Measurements from ENCODE around the gene MTA1. TPM values are rescaled to one million over a fixed set of nuclear protein-coding genes. Genes with fewer than 3 reads are reported as not detected.

MTA1 gene
- total RNA-seq, 2 donors from 2014 or later: 93.4 to 252 TPM

DNA sequence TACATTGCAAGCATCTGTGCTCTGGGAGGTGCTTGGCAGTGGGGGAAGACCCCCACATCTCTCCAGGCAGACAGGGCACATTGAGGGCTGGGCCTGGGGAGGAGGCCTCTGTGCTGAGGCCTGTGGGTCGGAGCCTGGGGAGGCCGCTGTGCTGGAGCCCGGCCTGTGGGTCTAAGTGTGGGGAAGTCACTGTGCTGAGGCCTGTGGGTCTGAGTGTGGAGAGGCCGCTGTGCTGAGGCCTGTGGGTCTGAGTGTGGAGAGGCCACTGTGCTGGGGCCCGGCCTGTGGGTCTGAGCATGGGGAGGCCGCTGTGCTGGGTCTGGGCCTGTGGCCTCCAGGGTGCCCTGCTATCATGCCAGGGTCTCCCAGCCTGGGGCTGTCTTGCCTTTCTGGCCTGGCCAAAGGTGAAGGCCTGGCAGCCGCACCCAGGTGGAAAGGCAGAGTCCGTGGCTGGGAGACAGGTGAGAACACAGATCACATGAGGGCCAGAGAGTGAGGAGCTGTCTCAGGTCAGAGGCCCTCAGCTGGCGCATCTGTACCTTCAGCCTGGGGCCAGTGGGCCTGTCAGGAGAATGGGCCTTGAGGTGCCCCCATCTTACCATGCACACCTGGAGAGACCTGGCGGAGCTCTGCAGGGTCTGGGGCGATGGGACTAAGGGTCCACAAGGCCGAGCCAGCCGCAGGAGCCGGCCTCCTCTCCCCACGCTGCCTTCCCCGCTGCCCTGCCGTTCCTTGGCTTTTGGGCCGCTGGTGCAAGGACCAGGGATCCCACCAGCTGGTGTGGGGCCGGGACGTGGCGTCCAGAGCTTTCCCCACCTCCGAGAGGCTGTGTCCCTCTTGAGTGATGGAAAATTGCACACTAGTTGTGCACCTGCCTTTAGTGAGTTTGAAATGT lies 36.4 kb downstream of the MTA1 start:
- DNase-seq (ENCODE audit: low spot score) (no peak), ATAC-seq (no peak)
- H3K4me1 Mint-ChIP-seq (ENCODE audit: low read depth in 2 of 2): peaks cover 0 to 10% of the 10 kb centered on the region in 2 donors
- no peaks in the 10 kb centered on the region for H3K9me3 Mint-ChIP-seq
- H3K27me3 Mint-ChIP-seq: no peaks in the 10 kb centered on the region
- H3K4me3 Mint-ChIP-seq: no peak overlapping the region
- H3K36me3 Mint-ChIP-seq: peaks cover 4% of the 10 kb centered on the region
- H3K27ac Mint-ChIP-seq: no peak overlapping the region

DNA sequence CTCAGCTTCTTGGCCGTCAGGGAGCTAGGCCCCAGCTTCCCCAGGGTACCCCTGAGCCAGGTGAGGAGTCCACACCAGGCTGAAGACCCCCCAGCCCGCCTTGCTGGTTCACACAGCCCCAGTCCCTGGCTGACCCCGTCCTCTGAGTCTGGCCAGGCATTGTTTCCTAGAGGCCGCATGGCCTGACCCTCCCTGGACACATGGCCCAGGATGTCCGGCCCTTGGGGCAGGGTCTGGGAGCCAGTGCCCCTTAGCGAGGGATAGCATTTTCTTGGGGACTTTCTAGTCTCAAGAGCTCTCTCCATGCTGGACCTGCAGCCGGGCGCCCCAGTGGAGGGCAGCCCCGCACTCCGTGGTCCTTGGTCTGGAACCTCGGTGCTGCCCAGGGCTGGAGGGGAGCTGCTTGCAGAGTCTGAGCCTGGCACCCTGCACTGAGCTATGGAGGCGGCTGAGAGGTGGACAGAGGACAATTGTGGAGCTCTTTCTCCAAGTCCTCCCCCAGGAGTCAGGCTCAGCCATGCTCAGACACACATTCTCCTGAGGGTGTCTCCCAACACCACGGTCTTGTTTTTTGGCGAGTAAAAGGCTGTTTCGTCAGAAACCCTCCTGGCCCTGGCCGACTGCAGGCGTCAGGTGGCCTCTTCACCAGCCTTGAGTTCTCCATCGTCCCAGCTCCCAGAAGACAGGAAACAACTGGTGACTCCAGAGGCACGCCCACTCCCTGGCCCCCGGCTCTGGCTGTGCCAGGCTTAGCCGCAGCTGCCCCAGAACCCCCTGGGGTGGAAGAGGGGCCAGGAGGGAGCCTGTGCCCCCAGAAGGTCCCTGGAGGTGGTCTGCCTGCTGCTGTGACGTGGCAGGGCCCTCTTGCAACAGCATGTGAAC lies 37.4 kb downstream of the MTA1 start:
- no peak for ATAC-seq

DNA sequence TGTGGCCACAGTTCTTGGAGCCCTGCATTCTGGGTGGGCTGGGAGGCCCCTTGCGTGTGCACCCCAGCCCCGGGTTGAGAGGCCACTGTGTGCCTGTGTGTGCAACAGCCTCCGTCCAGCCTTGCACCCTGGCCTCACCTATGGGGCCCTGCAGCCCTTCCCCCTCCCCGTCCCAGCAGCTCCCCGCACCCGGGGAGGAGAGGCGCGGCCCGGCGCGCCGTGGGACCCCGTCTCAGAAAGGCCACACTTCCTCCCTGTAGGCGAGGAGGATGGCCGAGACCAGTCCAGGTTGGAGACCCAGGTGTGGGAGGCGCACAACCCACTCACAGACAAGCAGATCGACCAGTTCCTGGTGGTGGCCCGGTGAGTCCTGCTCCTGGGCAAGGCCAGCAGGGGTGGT lies 38.4 kb downstream of the MTA1 start:
- ATAC-seq: no peak
- no peak overlapping the region for H3K27ac Mint-ChIP-seq
- no peaks in the 10 kb centered on the region for H3K36me3 Mint-ChIP-seq
- no peak overlapping the region for H3K4me3 Mint-ChIP-seq
- H3K27me3 Mint-ChIP-seq: no peaks in the 10 kb centered on the region
- no peak for DNase-seq (ENCODE audit: low spot score)
- H3K4me1 Mint-ChIP-seq (ENCODE audit: low read depth in 2 of 2): peaks cover 0 to 6% of the 10 kb centered on the region in 2 donors
- H3K9me3 Mint-ChIP-seq: no peaks in the 10 kb centered on the region

More for the DNA sequence above, 37.4 kb downstream of the MTA1 start:
- peaks cover 0 to 10% of the 10 kb centered on the region in 2 donors for H3K4me1 Mint-ChIP-seq (ENCODE audit: low read depth in 2 of 2)
- DNase-seq (ENCODE audit: low spot score): no peak
- no peak overlapping the region for H3K27ac Mint-ChIP-seq
- H3K4me3 Mint-ChIP-seq: no peak overlapping the region
- peaks cover 4% of the 10 kb centered on the region for H3K36me3 Mint-ChIP-seq
- H3K27me3 Mint-ChIP-seq: no peaks in the 10 kb centered on the region
- no peaks in the 10 kb centered on the region for H3K9me3 Mint-ChIP-seq

DNA sequence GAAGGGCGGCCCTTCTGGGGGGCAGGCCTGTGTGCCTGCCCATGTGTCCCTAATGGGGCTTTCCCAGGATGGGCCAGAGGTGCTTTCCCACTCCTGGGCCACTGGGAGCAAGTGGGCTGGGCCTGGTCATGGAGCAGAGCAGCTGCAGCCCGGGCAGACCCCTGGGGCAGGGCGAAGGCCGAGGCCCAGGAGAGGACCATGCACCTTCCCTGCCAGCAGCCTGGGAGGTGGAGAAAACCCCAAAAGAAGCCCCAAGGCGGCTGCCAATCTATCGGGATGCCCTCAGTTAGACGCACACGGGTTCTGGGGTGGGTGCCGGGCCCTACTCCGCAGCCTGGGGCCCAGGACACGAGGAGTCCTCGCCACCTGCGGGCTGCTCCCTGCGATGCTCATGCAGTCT lies 38.9 kb downstream of the MTA1 start:
- Mint-ChIP-seq H3K4me1 (ENCODE audit: low read depth in 2 of 2) (peaks cover 0 to 4% of the 10 kb centered on the region in 2 donors), H3K4me3 (no peak overlapping the region), H3K9me3 (no peaks in the 10 kb centered on the region), H3K27ac (no peak overlapping the region), H3K27me3 (no peaks in the 10 kb centered on the region), H3K36me3 (no peaks in the 10 kb centered on the region)
- DNase-seq (ENCODE audit: low spot score): no peak
- ATAC-seq: no peak

DNA sequence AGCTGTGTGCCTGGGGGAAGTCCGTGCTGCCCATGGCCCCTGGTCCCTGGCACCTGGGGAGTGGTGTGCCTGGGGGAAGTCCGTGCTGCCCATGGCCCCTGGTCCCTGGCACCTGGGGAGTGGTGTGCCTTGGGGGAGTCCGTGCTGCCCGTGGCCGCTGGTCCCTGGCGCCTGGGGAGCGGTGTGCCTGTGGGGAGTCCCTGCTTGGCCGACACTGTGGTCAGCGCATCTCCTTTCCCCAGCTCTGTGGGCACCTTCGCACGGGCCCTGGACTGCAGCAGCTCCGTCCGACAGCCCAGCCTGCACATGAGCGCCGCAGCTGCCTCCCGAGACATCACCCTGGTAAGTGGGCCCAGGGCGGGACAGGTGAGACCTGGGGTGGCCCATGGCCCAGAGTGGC lies 40.5 kb downstream of the MTA1 start:
- H3K36me3 Mint-ChIP-seq: no peaks in the 10 kb centered on the region
- H3K4me3 Mint-ChIP-seq: no peak overlapping the region
- H3K9me3 Mint-ChIP-seq: no peaks in the 10 kb centered on the region
- ATAC-seq: no peak
- H3K27ac Mint-ChIP-seq: no peak overlapping the region
- DNase-seq (ENCODE audit: low spot score): no peak
- no peaks in the 10 kb centered on the region for H3K27me3 Mint-ChIP-seq
- H3K4me1 Mint-ChIP-seq (ENCODE audit: low read depth in 2 of 2): peaks cover 0 to 4% of the 10 kb centered on the region in 2 donors

DNA sequence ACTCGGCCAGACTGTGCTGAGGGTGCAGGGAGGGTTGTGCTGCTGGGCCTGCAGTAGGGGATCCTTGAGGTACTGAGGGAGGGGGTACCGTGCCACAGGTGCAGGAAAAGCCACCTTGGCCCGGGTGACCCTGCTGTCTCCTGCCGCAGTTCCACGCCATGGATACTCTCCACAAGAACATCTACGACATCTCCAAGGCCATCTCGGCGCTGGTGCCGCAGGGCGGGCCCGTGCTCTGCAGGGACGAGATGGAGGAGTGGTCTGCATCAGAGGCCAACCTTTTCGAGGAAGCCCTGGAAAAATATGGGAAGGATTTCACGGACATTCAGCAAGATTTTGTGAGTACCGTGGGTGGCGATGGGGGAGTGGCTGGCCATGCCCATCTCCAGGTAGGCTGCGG lies 41.0 kb downstream of the MTA1 start:
- Mint-ChIP-seq H3K27me3 (no peaks in the 10 kb centered on the region), H3K4me1 (ENCODE audit: low read depth in 2 of 2) (peaks cover 0 to under 1% of the 10 kb centered on the region in 2 donors), H3K36me3 (no peaks in the 10 kb centered on the region), H3K27ac (no peak overlapping the region), H3K4me3 (no peak overlapping the region), H3K9me3 (no peaks in the 10 kb centered on the region)
- DNase-seq (ENCODE audit: low spot score) (no peak), ATAC-seq (no peak)

DNA sequence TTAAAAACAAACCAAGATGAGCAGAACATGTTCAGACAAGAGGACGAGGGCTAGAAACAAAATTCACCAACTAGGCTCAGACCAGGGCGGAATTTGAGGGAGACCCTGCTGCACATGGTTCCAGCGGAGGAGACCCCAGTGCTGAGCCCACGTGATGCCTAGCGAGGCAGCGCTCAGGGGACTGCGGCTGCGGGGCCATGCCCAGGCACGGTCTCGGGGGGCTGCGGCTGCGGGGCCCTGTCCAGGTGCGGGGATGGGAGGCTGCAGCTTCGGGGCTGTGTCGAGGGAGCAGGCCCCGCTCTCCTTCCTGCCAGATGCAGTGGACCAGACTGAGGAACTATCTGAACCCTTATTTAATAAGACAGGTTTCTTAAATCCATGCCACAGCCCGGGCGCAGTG lies 42.3 kb downstream of the MTA1 start:
- H3K27me3 Mint-ChIP-seq: no peaks in the 10 kb centered on the region
- no peaks in the 10 kb centered on the region for H3K4me1 Mint-ChIP-seq (ENCODE audit: low read depth in 2 of 2)
- H3K36me3 Mint-ChIP-seq: no peaks in the 10 kb centered on the region
- no peak overlapping the region for H3K27ac Mint-ChIP-seq
- DNase-seq (ENCODE audit: low spot score) (no peak), ATAC-seq (no peak)
- H3K4me3 Mint-ChIP-seq: no peak overlapping the region
- no peaks in the 10 kb centered on the region for H3K9me3 Mint-ChIP-seq

DNA sequence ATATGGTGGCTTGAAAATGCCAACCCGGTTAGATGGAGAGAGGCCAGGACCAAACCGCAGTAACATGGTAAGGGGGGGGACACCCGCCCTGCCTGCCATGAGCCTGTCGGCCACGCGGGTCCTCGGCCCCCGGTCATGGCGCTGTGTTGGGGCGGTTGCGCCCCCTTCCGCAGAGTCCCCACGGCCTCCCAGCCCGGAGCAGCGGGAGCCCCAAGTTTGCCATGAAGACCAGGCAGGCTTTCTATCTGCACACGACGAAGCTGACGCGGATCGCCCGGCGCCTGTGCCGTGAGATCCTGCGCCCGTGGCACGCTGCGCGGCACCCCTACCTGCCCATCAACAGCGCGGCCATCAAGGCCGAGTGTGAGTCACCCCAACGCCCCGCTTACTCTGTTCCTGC lies 44.9 kb downstream of the MTA1 start:
- Mint-ChIP-seq H3K27me3 (no peaks in the 10 kb centered on the region), H3K4me1 (ENCODE audit: low read depth in 2 of 2) (no peaks in the 10 kb centered on the region), H3K36me3 (no peaks in the 10 kb centered on the region), H3K4me3 (no peak overlapping the region), H3K9me3 (no peaks in the 10 kb centered on the region), H3K27ac (no peak overlapping the region)
- ATAC-seq (no peak), DNase-seq (ENCODE audit: low spot score) (no peak)

DNA sequence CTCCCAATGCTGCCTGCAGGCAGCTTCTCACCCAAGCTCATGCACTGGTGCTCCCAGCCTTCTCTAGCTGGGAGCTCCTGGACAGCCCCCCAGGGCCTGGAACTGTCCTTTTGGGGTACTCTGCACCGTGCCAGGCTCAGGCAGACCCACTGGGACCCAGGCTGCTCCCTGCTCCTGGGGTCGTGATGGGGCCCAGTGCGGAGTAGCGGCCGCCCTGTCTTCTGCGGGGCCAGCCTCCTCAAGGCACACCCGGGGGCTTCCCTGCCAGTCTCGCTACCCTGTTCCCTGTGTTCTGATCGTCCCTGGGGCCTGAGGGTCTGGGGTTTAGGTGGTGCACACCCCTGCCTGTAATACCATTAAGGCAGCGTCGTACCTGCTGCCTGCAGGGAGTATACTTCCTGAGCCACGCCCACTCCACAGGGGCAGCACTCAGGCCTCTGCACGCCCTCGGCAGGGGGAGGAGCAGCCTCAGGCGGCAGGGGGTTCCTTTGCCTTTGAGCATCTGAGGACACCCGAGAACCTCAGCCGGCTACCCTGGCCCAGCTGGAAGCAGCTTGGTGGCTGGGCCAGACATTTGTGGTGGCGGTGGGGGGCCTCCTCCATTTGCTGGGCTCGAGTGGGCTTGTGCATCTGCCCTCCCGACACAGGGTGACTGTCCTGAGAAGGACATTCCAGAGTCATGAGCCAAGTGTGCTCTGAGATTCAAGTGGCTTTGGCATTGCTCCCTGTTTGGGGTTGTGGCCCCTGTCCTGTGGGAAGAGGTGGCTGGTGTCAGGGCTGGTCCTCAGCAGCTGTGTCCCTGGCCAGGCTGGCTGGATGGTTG lies 45.8 kb downstream of the MTA1 start:
- no peak overlapping the region for H3K27ac Mint-ChIP-seq
- no peaks in the 10 kb centered on the region for H3K4me1 Mint-ChIP-seq (ENCODE audit: low read depth in 2 of 2)
- no peaks in the 10 kb centered on the region for H3K27me3 Mint-ChIP-seq
- ATAC-seq (no peak), DNase-seq (ENCODE audit: low spot score) (no peak)
- no peak overlapping the region for H3K4me3 Mint-ChIP-seq
- H3K9me3 Mint-ChIP-seq: no peaks in the 10 kb centered on the region
- H3K36me3 Mint-ChIP-seq: no peaks in the 10 kb centered on the region

DNA sequence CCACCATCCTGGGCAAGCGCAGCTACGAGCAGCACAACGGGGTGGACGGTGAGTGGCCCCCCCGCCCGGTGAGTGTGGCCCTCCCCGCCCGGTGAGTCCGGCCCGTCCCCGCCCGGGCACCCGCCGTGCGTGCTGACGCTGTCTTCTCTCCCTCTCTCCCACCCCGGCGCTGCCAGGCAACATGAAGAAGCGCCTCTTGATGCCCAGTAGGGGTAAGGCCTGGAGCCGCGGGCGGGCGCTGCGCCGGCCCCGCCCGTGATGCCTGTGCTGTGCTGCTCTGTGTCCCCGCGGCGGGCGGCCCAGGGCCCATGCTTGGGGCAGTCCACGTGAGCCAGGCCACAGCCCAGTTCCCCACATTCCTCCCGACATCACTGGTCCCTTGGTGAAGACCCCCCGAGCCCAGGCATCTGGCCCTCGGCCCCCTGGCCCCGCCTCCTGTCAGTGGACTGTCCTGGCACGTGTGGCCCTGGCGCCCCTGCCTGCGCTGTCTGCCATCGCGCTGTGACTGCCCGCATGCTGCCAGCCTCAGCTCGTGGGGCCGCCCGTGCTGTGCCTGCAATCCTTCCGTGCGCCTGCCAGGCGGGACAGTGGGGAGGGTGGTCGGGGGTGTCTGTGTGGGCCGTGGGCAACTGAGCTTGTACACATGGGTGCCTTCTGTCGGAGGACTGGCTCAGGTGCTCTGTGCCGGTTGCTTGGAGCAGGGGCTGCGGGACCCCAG lies 47.1 kb downstream of the MTA1 start:
- H3K27ac Mint-ChIP-seq: no peak overlapping the region
- ATAC-seq (no peak), DNase-seq (ENCODE audit: low spot score) (no peak)
- H3K4me3 Mint-ChIP-seq: no peak overlapping the region
- H3K9me3 Mint-ChIP-seq: no peaks in the 10 kb centered on the region
- no peaks in the 10 kb centered on the region for H3K27me3 Mint-ChIP-seq
- H3K36me3 Mint-ChIP-seq: no peaks in the 10 kb centered on the region
- no peaks in the 10 kb centered on the region for H3K4me1 Mint-ChIP-seq (ENCODE audit: low read depth in 2 of 2)

DNA sequence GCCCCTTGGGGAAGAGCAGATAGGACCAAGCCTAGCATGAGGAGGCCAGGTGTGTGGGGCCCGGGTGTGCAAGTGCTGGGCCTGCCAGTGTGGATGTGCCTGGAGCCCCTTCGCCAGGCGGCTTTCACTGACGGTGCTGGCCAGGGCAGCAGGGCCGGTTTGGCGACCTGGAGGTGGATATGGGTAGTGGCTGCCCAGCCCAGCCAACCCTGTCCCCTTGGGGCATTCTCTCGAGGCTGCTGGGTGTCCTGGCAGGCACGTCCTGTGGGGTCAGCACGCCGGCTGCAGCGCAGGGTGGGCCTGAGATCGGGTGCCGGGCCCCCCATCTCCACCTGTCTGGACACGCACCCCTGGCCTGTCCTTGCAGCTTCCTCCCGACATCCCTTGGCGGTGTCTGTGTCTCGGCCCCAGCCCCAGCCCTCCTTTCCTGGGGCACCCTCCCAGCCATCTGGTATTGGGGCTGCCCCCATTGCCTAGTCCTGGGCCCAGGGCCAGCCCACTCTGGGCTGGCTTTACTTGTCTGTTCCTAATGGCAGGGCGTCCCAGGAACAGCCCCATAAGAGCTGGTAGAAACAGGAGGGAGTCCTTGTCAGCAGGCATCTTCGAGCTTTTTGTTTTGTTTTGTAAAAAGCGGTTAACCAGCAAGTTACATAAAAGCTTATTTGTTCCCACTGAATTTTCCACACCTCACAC lies 47.8 kb downstream of the MTA1 start:
- no peak for ATAC-seq
- H3K4me3 Mint-ChIP-seq: no peak overlapping the region

DNA sequence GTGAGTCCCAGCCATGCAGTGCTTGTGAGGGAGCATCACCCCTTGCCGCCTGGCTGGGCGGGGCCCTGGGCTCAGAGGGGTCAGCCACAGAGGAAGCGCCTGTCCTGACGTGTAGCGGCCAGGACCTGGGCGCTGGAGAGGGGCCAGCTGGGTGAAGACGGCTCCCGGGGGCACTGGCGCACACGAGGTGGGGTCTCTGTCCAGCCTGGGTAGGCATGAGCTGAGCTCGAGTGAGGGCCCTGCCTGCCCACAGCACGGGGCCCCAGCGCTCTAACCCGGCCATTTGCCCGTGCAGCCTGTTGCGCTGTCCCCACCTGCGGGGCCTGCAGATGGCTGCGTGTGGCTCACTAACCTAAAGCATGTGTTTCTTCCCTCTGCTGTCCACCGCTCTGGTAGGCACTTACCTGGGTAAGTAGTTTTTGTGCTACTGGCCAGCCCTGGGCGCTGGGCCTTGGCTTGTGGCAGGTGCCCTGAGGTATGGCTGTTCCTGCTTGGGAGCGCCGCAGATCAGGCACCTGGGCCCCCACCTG lies 48.4 kb downstream of the MTA1 start:
- Mint-ChIP-seq H3K27me3 (no peaks in the 10 kb centered on the region), H3K27ac (no peak overlapping the region), H3K4me3 (no peak overlapping the region), H3K9me3 (no peaks in the 10 kb centered on the region), H3K4me1 (ENCODE audit: low read depth in 2 of 2) (no peaks in the 10 kb centered on the region), H3K36me3 (no peaks in the 10 kb centered on the region)
- no peak for ATAC-seq
- DNase-seq (ENCODE audit: low spot score): no peak

More for the DNA sequence above, 47.8 kb downstream of the MTA1 start:
- Mint-ChIP-seq H3K27me3 (no peaks in the 10 kb centered on the region), H3K27ac (no peak overlapping the region), H3K4me1 (ENCODE audit: low read depth in 2 of 2) (no peaks in the 10 kb centered on the region), H3K36me3 (no peaks in the 10 kb centered on the region), H3K9me3 (no peaks in the 10 kb centered on the region)
- DNase-seq (ENCODE audit: low spot score): no peak
